Measurements from ENCODE around the gene POMGNT2. TPM values are rescaled to one million over a fixed set of nuclear protein-coding genes. Genes with fewer than 3 reads are reported as not detected.
A peak's percentile ranks its signal among the peaks of the same experiment; 100 is the strongest.

POMGNT2 gene
- 10 to 100 TPM; 19.7 to 31.9 (median 20.7) TPM for polyA plus RNA-seq (ENCODE audit: insufficient read length in 4 of 4)

GRCh38 chr3:43105596-43106292, at the start of gene POMGNT2:
Gene POMGNT2, minus strand, starts transcription at chr3:43106079. Its CDS starts 24,648 bp downstream, at chr3:43081431.
- DNase-seq (ENCODE audit: low read depth in 4 of 4, low spot score in 3 of 4), result peak; percentile 55 to 79 (median 76)

DNA sequence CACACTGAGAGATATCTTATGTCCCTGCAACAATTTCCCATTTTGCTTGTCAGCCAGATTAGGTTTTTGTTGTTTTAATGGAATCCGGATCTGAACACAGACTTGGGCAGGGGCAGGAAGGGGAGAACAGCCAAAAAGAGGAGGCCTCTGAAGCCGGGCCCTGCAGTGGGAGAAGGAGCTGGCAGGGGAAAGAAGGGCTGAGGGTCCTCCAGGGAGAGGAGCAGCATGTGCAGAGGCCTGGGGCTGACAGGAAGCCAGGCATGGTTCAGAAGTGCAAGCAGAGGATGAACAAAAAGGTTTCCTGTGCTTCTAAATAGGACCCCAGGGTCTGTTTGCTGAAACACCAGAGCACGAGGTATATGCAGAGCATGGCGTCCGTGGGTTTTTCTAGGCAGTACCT, 49.1 kb upstream of the POMGNT2 start:
- DNase-seq (ENCODE audit: low read depth in 4 of 4, low spot score in 3 of 4), result no peak

- no peak for DNase-seq (ENCODE audit: low read depth in 4 of 4, low spot score in 3 of 4)
Measured at GRCh38 chr3:43153216-43154083, 47.6 kb upstream of the POMGNT2 start.

- DNase-seq (ENCODE audit: low read depth in 4 of 4, low spot score in 3 of 4), result peak in 1 of 4 donors; percentile 16
Measured at GRCh38 chr3:43152649-43153048, 46.8 kb upstream of the POMGNT2 start.

GRCh38 chr3:43148033-43148432, 42.2 kb upstream of the POMGNT2 start:
- no peak for DNase-seq (ENCODE audit: low read depth in 4 of 4, low spot score in 3 of 4)

DNA sequence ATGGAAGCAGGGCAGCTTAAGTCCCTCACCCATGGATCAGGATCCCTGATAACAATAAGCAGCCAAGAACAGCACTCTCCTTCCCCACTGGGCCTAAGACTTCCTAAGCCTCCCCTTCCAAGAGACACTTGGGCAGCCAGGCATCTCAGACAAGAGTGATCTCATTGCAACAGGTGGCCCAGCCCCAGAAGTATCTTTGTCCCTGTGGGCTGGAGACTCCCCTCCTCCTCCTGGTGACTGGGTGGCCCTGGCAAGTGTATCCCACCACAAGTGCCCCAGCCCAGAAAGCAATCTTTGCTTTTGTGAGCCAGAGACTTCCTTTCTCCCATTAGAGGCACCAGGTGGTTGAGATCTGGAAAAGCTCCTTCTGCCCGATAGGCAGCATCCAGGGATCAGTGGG, 40.7 kb upstream of the POMGNT2 start:
- no peak for DNase-seq (ENCODE audit: low read depth in 4 of 4, low spot score in 3 of 4)

DNA sequence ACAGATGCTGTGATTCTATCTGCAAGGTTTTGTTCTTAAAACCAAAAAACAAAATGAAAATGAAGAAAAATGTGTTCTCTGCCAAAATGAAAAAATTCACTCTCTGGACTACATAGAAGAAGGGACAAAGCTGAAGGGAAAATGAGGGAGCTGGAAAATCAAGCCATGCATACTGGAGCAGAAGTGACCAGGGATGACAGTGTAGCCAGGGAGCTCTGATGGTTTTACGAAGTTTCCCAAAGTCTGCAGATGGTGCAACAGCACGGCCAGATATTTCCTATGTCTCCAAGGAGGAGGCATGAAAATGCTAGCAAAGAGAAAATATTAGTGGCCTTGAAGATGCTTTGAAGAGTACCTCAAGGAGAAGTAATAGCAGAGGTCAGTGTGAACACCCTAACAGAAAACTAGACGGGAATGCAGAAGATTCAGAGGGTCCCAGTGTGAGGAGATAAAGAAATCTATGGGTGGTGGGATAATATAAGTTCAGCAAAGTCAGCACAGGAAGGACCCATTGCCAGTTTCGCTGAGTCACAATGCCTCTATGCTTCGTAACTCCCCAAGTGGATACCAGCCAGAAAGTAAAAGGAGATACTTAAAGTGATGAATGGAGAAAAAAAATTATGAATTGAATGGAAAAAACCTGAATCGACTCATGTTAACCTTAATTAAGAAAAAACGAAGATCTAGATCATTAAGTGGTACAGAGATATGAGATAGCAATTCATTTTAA, 39.0 kb upstream of the POMGNT2 start:
- no peak for DNase-seq (ENCODE audit: low read depth in 4 of 4, low spot score in 3 of 4)

DNA sequence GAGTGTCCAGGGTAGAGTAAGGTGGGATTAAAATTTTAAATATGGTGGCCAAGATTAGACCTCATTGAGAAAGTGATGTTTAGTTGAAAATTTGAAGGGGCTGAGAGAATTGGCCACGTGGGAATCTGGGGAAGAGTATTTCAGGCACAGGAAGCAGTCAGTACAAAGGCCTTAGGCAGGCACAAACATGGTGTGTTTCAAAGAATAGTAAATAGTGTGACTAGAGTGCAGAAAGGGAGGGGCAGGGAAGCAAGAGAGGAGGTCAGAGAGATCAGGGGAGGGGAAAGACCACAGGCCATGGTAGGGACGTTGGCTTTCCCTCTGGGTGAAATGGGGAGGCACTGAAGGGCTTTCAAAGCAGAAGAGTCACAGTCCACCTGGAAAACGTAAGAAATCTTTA, 36.6 kb upstream of the POMGNT2 start:
- DNase-seq (ENCODE audit: low read depth in 4 of 4, low spot score in 3 of 4), result no peak

DNA sequence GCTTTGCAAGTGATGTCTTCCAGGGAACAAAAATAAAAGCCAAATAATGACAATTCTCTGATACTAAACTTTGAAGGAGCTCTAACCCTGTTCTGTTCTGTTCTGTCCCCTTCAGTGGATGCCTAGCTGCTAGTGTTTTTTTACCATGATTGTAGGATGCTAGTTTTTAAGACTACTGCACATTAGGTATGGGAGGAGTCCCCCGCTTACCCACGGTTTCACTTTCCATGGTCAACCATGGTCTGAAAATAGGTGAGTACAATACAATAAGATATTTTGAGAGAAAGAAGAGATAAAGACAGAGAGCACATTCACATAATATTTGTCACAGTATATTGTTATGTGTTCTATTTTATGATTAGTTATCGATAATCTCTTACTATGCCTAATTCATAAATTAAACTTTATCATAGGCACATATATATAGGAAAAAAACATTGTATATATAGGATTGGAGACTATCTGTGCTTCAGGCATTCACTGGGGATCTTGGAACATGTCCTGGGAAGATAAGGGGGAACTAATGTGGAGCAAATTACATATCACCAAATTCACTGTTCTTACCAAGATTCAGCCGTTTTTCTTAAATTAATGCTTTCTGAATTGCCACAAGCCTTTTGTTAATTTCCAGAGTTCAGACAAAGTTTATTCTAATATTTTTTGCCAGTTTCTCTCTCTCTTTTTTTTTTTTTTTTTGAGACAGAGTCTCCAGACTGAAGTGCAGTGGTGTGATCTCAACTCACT, 32.8 kb upstream of the POMGNT2 start:
- DNase-seq (ENCODE audit: low read depth in 4 of 4, low spot score in 3 of 4), result no peak

GRCh38 chr3:43132870-43133636, 27.2 kb upstream of the POMGNT2 start:
- no peak for DNase-seq (ENCODE audit: low read depth in 4 of 4, low spot score in 3 of 4)

DNA sequence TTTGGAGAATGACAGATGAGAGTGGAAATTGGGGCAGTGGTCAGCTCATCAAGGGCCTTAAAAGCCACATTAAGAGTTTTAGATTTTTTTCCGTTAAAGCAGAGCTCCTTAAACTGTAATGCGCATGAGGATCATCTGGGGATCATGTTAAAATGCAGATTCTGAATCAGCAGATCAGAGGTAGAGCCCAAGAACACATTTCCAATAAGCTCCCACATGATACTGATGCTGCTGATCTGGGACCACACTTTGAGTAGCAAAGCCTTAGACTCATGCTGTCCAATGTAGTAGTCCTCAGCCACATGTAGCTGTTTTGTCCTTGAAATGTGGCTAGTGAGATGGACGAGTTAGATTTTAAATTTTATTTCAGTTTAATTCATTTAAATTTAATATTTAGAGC, 26.3 kb upstream of the POMGNT2 start:
- no peak for DNase-seq (ENCODE audit: low read depth in 4 of 4, low spot score in 3 of 4)

DNA sequence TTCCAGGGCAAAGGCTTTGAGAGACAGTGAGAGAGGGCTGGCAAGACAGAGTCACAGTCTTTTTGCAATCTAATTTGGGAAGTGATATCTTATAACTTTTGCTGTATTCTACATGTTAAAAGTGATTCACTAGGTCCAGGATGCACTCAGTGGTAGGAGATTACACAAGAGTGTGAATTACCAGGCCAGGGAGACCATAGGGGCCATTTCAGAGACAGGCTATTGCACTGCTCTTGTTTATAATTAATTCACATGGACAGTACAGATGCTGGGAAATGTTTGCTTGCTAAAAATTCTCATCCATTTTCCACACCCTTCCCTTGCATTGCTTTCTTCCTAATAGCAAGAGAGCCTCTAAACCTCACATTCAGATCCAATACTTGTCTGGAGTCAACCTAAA, 22.6 kb upstream of the POMGNT2 start:
- DNase-seq (ENCODE audit: low read depth in 4 of 4, low spot score in 3 of 4), result no peak

DNA sequence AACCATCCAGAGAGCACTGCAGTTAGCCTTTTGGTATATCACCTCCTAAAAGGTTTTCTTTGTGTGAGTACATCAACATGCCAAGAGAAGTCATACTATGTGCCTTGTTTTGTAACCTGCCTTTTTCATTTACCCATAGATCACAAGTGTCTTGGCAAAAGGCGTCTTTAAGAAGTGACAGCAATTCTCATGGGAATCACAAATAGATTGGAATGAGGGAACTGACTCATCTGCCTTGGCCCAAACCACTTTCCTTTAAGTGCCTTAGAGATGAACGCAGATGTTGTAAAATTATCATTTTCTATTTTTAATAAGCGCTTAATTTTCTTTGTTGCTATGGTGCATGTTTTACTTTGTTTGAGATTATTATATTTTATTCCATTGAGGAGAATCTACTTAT, 20.7 kb upstream of the POMGNT2 start:
- no peak for DNase-seq (ENCODE audit: low read depth in 4 of 4, low spot score in 3 of 4)

DNA sequence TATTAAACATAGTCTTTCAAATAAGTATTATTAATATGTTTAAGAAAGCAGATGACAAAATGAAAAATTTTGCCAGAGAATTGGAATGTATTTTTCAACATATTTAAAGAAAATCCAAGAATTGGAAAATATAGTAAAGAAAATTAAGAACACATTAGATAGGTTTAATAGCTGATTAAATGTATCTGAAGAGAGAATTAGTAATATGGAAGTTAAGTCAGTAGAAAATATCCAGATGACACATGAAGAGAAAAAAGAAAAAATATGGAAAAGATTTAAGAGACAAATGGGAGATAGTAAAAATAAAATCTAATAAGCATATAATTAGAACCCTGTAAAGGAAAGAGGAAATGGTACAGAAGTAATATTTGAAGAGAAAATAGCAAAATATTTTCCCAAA, 18.0 kb upstream of the POMGNT2 start:
- DNase-seq (ENCODE audit: low read depth in 4 of 4, low spot score in 3 of 4), result no peak

GRCh38 chr3:43120937-43121336, 15.1 kb upstream of the POMGNT2 start:
- DNase-seq (ENCODE audit: low read depth in 4 of 4, low spot score in 3 of 4), result no peak

DNA sequence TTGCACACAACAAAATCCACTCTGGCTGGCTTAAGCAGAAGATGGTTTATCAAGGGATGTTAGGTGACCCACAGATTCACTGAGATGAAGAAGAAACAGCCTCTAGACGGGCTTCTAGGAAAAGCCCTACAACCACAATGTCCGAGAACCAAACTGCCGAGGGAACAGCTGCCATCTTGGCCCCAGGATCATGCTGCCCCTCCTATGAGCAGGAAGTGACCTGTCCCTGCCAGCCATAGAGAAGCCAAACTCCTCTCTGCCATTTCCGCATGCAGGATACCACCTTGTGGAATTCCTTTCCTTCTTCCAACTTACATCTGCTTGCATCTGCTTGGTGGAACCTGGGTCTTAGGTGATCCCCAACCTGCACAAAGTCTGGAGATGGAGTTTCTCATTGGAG, 11.4 kb upstream of the POMGNT2 start:
- DNase-seq (ENCODE audit: low read depth in 4 of 4, low spot score in 3 of 4), result no peak

GRCh38 chr3:43113671-43114070, 7.8 kb upstream of the POMGNT2 start:
- DNase-seq (ENCODE audit: low read depth in 4 of 4, low spot score in 3 of 4), result no peak

- no peak for DNase-seq (ENCODE audit: low read depth in 4 of 4, low spot score in 3 of 4)
Measured at GRCh38 chr3:43106293-43106628, 382 bp upstream of the POMGNT2 start.

DNA sequence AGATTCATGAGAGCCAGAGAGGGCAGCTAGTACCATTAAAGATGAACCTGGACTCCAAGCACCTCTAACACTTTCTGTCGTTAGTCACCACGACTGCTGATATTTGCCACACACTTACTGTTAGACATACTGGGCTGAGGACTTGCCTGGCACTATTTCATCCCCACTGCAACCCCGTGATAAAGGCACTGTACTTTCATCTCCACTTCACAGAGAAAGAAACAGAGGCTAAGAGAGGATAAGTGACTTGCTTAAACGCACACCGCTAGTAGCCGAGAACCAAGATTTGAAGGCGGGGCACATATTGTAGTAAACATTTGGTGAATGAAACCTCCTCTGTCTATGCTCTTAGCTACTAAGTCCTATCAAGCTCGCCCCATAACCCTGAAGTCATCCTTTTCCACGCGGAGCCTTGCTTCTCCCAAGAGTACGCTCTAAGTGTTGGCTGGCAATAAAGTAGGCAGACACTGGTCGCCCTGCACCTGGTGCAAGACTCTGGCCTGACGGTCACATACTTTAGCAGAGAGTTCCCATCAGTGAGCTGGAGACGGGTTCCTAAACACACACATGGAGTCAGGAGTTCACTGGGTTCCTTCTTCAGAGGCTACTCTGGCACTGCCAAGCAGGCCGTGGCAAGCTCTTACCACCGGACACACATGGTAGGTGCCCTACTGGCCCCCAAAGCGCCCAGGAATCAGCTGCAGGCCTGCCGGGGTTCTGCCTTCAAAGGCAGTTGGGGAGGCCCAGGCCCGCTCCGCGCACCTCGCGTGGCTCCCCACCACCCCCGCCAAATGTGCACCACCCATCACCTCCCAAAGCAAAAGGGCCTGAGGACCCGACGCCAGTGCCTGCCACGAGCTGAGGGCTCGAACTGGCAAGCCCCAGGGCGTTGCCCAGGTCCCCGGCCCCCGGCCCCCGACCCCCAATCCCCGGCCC, 951 bp downstream of the POMGNT2 start:
- no peak for DNase-seq (ENCODE audit: low read depth in 4 of 4, low spot score in 3 of 4)

All from left renal pelvis (tissue), 4 donors.